ENCODE data around the gene IFT88.
A peak's percentile ranks its signal among the peaks of the same experiment; 100 is the strongest.

Gene IFT88

DNA sequence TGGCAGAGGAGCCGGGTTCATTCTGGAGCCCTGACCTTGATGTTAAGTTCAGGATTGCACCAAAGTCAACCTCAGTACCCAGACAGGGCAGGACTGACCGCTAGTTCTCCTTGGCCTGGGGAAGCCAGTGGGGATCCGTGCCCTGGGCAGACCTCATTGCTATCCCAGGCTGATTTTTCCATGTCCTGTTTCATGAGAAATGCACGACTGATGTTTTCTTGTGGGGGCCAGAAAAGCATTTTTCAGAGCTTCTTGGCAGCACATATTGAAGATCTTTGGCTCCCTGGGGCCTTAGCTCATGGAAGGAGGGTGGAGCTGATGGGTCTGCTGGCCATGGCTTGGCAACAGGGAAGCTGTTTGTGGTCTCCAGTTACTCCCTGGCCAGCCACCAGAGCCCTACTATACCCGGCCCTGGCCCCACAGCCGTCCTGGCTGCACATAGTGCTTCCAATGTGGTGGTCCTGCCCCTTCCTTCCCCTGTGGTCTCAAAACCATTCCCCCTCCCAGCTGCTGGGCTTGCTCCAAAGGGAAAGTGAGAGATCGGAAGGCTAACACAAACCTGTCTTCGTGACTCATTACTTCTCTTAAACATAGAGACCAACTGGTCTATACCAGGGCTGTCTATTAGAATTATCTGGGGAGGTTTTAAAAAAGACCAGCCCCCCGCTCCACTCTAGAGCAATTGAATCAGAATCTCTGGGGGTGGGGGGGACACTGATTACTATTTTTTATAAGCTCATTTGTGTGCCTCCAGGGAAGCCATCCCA is 147.8 kb downstream of the IFT88 start:
- DNase-seq (ENCODE audit: low read depth, low spot score): peak; percentile 78

DNA sequence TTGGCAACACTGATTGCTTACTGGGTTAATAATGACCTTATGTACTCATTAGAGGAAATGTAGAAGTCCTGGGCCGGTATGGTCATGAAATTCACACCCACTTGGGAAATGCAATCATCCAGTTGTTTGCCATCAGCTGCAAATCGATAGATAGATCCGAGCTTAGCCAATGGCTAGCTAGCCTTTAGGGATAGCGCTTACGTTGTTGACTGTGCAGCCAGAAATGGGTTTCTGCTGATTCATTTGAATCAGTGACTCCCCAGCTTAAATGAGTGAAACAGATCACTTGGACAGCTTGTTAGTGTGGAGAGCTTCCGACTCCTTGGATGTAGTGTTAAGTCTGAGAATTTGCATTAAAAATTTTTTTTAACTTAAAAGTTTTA is 148.4 kb downstream of the IFT88 start:
- no peak for DNase-seq (ENCODE audit: low read depth, low spot score)

DNA sequence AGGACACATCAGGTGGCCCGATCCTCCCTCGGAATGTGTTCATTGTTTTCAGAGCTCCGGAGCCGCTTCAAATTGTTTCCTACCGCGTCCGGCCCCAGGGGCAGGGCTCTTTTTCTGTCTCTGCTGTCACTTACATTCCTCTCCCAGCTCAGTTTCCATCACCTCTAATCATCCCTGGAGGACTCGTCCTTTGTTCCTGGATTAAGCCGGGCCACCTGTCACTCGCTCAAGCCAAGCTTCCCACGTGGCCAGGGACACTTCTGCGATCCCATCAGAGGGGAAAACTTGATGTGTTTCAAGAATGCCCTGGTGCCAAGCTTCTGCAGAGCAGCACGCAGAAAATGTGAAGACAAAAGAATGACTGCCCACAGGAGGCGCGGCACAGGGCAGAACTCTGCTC is 150.0 kb downstream of the IFT88 start:
- DNase-seq (ENCODE audit: low read depth, low spot score): peak; percentile 47

DNA sequence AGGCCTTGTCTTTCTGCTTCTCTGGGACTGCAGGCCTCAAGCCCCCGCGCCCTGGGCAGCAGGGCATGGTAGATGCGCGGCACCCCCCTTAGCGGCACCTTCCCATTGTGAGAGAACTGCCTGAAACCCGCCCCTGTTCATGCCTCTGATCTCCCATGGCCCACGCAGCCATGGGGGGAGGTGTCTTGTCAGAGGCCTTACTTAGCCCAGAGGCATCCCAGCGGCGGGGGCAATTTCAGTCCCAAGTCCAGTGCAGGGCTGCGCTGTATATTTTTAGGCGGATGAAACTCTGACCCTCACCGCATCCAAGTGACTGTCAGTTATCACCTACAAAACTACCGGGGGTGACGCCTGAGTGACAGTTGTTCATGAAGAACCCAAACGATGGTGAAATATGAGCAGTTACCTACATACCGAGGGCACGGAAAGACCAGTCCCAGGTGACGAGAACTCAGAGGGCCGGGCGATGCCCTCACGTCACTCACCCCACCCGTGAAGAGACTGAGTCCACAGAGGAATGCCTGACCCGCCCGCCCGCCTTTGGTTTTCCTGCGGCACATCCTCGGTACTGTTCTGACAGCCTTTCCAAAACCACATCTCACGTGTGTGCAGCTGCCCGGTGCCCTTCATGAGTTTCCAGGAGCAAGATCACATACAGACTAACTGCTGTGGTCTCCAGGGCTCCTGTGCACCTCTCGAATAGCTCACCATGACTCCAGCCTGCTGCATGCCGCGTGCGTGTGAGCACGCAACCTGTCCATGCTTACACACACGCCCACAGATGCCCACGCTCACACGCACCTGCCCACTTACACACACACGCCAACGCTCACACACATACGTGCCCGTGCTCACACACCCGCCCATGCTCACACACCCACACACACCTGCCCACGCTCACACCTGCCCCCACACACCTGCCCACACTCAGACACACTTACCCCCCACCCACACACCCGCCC is 150.9 kb downstream of the IFT88 start:
- no peak for DNase-seq (ENCODE audit: low read depth, low spot score)

DNA sequence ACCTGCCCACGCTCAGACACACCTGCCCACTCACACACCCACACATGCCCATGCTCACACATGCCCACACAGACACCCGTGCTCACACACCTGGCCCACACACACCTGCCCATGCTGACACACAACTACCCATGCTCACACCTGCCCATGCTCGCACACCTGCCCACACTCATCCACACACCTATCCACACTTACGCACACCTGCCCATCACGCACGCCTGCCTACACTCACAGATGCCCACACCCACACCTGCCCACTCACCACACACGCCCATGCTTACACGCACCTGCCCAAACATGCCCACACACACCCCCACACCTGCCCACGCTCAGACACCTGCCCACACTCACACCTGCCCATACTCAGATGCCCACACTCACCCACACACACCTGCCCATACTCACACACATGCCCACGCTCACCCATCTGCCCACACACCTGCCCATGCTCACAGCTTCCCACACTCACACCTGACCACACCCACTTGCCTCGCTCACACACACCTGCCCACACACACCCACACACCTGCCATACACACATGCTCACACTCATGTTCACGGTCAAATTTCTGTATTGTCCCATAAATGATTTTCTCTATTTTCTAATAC is 152.1 kb downstream of the IFT88 start:
- no peak for DNase-seq (ENCODE audit: low read depth, low spot score)

DNA sequence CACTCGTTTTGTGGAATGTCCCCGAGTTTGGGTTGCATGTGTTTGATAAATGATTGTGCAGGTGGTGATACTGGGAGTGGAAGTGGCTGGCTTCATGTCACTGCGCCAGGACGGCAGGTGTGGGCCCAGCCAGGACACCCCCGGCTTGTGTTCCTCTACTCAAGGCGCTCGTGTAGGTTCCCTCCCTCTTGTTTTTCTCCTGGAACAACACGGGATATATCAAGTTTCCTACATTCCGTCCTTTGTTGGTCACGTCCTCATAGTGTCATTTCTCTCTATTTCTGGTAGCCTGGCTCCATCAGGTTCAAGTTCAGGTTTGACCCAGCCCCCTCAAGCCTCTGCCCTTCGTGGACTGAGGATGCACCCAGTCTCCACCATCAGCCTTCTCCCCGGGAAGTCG is 152.8 kb downstream of the IFT88 start:
- DNase-seq (ENCODE audit: low read depth, low spot score): no peak

DNA sequence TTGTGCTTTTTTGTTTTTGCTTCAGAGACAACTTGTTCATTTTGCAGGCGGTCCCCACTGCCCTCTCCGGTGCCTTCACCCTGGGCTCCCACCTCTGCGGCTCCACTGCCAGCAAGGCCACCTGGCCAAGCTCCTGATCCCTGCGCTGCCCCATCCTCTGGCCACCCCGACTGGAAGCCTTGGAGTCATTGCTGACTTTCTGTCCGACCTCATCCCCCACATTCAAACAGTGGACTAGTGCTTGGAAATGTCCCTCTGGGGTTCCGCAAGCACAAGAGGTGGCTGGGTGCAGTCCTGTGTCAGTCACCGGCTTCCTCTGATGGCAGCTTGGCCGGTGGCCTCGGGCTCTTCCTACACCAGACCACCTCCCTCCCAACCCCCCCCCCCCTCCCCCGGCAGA is 153.5 kb downstream of the IFT88 start:
- no peak for DNase-seq (ENCODE audit: low read depth, low spot score)

DNA sequence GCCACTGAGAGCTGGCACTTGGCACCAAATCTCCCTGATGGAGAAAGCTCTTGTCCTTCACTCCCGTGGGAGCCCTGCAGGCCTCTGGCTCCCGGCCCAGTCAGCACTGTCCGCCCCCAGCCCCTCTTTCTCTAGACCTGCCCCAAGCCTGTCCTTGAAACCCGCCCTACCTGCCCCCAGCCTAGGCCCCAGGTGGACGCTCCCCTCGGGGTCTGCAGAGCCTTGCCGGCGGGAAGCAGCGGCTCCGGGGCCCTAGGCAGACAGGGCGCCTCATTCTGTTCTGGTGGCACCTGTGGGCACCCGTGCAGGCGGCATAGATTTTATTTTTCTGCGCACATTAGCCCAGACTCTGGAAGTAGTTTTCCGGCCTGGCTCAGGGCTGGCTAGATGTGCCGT is 154.1 kb downstream of the IFT88 start:
- DNase-seq (ENCODE audit: low read depth, low spot score): no peak

DNA sequence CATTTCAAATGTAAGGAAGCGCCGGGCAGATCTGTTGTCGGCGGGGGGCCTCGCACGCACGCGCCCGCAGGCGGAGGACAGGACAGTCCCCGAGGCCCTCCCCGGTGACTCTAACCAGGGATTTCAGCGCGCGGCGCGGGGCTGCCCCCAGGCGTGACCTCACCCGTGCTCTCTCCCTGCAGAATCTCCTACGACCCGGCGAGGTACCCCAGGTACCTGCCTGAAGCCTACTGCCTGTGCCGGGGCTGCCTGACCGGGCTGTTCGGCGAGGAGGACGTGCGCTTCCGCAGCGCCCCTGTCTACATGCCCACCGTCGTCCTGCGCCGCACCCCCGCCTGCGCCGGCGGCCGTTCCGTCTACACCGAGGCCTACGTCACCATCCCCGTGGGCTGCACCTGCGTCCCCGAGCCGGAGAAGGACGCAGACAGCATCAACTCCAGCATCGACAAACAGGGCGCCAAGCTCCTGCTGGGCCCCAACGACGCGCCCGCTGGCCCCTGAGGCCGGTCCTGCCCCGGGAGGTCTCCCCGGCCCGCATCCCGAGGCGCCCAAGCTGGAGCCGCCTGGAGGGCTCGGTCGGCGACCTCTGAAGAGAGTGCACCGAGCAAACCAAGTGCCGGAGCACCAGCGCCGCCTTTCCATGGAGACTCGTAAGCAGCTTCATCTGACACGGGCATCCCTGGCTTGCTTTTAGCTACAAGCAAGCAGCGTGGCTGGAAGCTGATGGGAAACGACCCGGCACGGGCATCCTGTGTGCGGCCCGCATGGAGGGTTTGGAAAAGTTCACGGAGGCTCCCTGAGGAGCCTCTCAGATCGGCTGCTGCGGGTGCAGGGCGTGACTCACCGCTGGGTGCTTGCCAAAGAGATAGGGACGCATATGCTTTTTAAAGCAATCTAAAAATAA is 154.7 kb downstream of the IFT88 start:
- DNase-seq (ENCODE audit: low read depth, low spot score): peak; percentile 65

DNA sequence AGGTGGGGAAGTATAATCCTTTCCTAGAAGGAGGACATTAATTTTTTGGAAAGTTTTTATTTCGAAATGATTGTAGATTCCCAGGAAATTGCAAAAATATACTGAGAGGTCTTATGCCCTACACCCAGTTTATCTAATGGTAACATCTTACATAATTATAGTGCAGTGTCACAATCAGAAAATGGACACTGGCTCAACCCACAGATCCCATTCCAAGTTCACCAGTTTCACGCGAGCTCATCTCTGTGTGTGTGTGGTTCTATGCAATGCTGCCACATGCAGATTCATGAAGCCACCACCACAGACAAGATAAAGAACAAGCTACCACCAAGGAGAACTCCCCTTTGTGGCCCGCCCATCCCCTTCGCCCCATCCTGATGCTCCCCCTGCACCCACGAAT is 160.9 kb downstream of the IFT88 start:
- no peak for DNase-seq (ENCODE audit: low read depth, low spot score)

DNA sequence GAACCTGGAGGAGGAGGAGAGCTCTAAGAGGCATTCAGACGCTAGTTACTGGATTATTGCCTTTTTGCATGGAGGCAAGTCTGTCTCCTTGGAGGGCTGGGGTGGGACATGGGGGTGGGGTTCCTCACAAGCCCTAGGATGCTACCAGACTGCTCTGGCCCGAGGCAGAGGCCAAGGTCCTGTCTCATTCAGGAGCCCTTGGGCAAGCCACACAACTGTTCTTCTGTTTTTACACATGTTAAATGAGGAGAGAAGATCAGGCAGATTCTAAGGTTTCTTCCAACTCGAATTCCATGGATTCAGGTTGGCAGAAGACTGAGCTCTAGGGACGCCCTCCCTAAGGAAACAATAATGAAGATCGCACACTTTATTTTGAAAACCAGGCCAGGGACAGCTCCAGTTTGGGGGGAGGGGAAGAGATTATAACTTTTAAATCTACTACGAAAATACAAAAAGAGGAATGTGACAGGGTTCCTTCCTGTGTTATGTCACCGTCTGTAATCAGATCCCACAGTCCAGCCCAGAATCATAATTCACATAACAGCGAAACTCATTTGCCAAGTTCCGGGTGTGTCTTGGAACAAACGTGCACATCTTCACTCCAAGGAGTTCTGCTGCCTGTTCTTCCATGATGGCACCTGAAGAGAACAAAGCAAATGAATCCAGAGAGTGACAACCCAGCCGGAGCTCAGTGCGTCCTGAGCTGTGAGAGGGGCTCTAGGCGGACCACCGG is 161.8 kb downstream of the IFT88 start:
- no peak for DNase-seq (ENCODE audit: low read depth, low spot score)

DNA sequence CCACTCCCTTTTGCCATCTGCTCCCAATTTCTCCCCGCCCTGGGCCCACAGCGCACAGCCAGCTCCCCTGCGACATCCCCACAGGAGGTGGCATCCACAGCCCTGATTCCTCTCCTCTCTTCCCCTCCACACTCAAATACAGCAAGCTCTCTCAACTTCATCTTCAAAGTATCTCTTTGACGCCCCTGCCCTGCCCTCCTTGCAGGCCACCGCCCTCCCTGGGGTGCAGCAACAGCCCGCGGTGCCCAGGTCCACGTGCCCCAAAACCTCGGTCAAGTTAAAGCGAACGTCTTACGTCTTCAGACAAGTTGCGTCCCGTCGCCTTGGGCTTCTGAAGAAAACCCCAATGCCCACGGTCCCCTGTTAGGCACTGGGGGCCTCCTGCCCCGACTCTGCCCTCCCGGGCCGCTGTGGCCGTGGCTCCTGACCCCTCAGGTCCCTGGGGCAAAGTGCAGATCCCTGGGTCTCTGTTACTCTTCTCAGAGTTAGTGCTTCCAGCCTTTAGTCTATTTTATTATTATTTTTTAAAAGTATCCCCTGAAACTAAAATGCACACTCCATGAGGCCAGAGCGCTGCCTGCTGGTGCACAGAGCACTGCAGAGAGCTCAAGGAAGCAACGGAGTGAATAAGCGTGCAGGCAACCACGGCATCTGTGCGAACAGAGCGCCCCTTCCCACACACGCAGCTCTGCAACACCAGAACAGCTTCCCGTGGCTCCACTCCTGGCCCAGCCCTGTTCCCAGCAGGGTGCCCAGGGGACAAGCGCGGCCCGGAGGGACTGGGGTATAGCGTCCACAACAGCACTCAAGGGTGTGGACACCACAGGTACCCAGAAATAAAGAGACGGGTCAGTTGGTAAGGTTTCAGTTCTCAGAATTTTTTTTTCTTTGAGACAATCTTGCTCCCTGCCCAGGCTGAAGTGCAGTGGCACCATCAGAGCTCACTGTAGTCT is 163.0 kb downstream of the IFT88 start:
- no peak for DNase-seq (ENCODE audit: low read depth, low spot score)

DNA sequence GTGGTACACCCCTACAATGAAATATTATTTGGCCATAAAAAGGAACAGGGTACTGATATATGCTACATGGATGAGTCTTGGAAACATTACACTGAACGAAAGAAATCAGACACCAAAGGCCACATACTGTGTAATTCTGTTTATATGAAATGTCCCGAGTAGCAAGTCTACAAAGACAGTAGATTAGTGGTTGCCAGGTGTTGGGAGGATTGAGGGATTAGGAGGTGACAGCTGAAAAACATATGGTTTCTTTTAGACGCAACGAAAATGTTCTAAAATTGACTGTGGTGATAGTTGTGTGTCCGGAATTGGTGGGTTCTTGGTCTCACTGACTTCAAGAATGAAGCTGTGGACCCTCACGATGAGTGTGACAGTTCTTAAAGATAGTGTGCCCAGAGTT is 171.7 kb downstream of the IFT88 start:
- no peak for DNase-seq (ENCODE audit: low read depth, low spot score)

DNA sequence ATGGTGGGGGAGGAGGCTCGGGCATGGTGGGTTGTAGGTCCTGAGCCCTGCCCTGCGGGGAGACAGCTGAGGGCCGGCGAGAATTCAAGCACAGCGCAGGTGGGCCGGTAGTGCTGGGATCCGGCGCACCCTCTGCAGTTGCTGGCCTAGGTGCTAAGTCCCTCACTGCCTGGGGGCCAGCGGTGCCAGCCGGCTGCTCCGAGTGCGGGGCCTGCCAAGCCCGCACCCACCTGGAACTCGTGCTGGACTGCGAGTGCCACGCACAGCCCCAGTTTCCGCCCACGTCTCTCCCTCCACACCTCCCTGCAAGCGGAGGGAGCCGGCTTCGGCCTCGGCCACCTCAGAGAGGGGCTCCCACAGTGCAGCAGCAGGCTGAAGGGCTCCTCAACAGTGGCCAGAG is 173.1 kb downstream of the IFT88 start:
- no peak for DNase-seq (ENCODE audit: low read depth, low spot score)
